H1 (cell line): ENCODE data around the gene PDZD8. TPM values are rescaled to one million over a fixed set of nuclear protein-coding genes. Genes with fewer than 3 reads are reported as not detected.

ENCODE experiments used
- BRCA1 ChIP-seq: IDR thresholded peaks from 2 replicates; pipeline ENCODE4 v1.6.1; 2012; ENCODE audit warnings: low read depth, low read length, improper control_type of control experiment
- GTF2F1 ChIP-seq: IDR thresholded peaks from 2 replicates; pipeline ENCODE4 v1.6.1; 2012; ENCODE audit warnings: low read depth, low read length, improper control_type of control experiment, borderline replicate concordance
- HDAC6 ChIP-seq: IDR thresholded peaks from one replicate; pipeline ENCODE4 v1.7.1; 2012; ENCODE audit warnings: low read depth, mild to moderate bottlenecking, inconsistent platforms, low read length, moderate library complexity
- KDM5A ChIP-seq: fragments of 200-600 bp; IDR thresholded peaks from 2 replicates; pipeline ENCODE4 v1.7.1; 2012; ENCODE audit warnings: mild to moderate bottlenecking, low read length, inconsistent platforms, mixed read lengths
- SAP30 ChIP-seq: fragments of 300-600 bp; sonication (generic); IDR thresholded peaks from 2 replicates; pipeline ENCODE4 v1.7.1; 2012; ENCODE audit warnings: low read length, moderate library complexity, mild to moderate bottlenecking, inconsistent platforms; ENCODE audit not compliant: insufficient read depth, insufficient replicate concordance
- SIX5 ChIP-seq: IDR thresholded peaks from 2 replicates; pipeline ENCODE4 v1.6.1; 2011; ENCODE audit warnings: mild to moderate bottlenecking, low read depth, low read length
- SUZ12 ChIP-seq: fragments of 200-600 bp; sonication (generic); IDR thresholded peaks from 2 replicates; pipeline ENCODE4 v1.6.1; 2012; ENCODE audit warnings: mild to moderate bottlenecking, inconsistent platforms, low read length, moderate library complexity, mixed read lengths
- YY1 ChIP-seq: IDR thresholded peaks from 2 replicates; pipeline ENCODE4 v1.6.1; 2011; ENCODE audit warnings: low read depth, mild to moderate bottlenecking, low read length
- polyA plus RNA-seq, 7 experiments: library from polyadenylated mRNA; depleted of rRNA in 3 of 7; stranded (reverse) in 5 of 7; unstranded in 2 of 7; fragments of >200 nt in 5 of 7; fragments of 200-250 nt in 2 of 7; gene quantifications; 1 replicate in 5 of 7; 2 replicates in 1 of 7; 4 replicates in 1 of 7; pipeline versions ENCODE4 v1.2.1 to v1.2.3, GENCODE V29; 2011 to 2013; ENCODE audit warnings: missing spikeins in 2 of 7, mixed read lengths in 2 of 7
- total RNA-seq: library from RNA; stranded (reverse); fragmentation: NEBNext Ultra II Directional; extraction: Animal tissue kit (Norgen Biotek cat#: 25700); gene quantifications from 2 replicates; pipeline ENCODE4 v1.2.1, GENCODE V29; 2021
- TF ChIP-seq, protein P1 (sequence below): IDR thresholded peaks from 2 replicates; pipeline ENCODE4 v1.6.1; 2012; ENCODE audit warnings: inconsistent platforms

PDZD8 gene
- total and polyA plus RNA-seq, 2 of the 8 experiments (the other 6 are each of a cell fraction or from before 2014, with no cell fraction given), result 10.9 to 50.1 TPM

DNA sequence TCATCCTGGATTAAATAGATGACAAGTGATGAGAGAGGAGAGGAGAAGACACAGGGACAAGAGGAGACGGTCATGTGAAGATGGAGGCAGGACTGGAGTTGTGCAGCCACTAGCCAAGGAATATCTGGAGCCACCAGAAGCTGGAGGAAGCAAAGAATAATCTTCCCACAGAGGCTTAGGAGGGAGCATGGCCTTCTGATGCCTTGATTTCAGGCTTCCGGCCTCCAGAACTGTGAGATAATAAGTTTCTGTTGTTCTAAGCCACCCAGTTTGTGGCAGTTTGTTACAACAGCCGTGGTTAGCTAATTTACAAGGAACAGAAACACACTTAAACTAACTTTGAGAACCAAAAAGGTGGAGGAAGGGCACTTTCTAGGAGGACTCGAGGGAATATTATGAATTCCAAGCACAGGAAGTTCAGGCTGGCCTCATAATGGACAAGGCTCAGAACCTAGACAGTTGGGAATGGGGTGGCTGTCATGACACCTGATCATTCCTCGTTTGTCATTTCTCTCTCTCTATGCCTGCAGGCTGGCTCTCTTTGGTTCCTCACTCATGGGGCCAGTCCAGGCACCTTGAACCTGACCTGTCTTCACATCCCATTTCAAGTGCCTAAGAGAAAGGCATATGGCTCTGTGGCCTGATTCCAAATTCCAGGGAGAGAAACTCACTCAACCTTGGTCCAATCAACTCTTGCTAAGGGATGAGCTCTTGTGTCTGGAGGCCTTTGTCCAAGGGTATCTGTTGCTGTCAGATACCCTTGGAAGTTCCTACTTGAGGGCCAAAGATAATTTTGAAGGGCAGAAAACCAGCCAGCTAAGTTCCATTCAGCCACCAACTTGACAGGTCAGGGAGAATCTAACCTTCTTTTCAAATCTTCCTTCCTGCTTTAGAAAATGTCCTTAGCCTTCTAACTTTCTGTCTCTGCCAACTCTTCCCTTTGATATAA lies 33.5 kb upstream of the PDZD8 start (continued):
- TF ChIP-seq SAP30 (no peak), HDAC6 (no peak), SUZ12 (no peak), GTF2F1 (no peak), YY1 (no peak), BRCA1 (no peak), SIX5 (no peak), KDM5A (no peak)
- TF ChIP-seq, protein P1, sequence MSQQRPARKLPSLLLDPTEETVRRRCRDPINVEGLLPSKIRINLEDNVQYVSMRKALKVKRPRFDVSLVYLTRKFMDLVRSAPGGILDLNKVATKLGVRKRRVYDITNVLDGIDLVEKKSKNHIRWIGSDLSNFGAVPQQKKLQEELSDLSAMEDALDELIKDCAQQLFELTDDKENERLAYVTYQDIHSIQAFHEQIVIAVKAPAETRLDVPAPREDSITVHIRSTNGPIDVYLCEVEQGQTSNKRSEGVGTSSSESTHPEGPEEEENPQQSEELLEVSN, result no peak
